ENCODE data around the gene CNIH3. TPM values are rescaled to one million over a fixed set of nuclear protein-coding genes. Genes with fewer than 3 reads are reported as not detected.

CNIH3 gene
- total and polyA plus RNA-seq, 2 donors (not counting 1 experiment from before 2014, with no cell fraction given), result 0.72 to 1.8 TPM

DNA sequence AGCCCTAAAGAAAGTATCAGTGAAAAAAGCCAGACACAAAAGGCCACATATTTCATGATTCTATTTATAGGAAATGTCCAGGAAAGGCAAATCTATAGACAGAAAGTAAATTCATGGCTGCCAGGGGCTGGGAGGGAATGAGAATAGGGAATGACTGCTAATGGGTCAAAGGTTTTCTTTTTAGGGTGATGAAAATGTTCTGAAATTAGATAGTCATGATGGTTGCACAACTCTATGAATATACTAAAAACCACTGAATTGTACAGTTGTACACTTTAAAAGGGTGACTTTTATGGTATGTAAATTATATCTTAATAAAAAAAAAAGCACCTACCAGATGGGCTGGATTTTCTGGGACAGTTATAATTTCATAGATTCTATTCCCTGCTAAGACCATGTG lies 114.8 kb downstream of the CNIH3 start:
- POLR2A ChIA-PET, result no interaction called here
- Mint-ChIP-seq H3K27me3 (no peaks in the 10 kb centered on the region), H3K27ac (no peak overlapping the region), H3K9me3 (ENCODE audit: insufficient read depth) (no peaks in the 10 kb centered on the region), H3K4me3 (no peak overlapping the region), H3K4me1 (peaks cover 7% of the 10 kb centered on the region)
- Histone ChIP-seq H3K9ac (ENCODE audit: low read length) (no peak overlapping the region), H3K4me3 (ENCODE audit: control extremely low read depth in 1 of 5, extremely low read depth in 1 of 5, insufficient read depth in 1 of 5, low read depth in 2 of 5, low read length in 4 of 5) (no peak overlapping the region), H2AFZ (ENCODE audit: insufficient read depth, low read depth, low read length, poor library complexity, severe bottlenecking) (no peak overlapping the region), H3K9me3 (ENCODE audit: control extremely low read depth in 1 of 3, control insufficient read depth in 2 of 3, insufficient read depth in 1 of 3, low read length in 2 of 3) (no peaks in the 10 kb centered on the region), H3K79me2 (ENCODE audit: control insufficient read depth, insufficient read depth, low read length) (no peaks in the 10 kb centered on the region), H3K27me3 (replicated peaks in 1 of 4; ENCODE audit: control extremely low read depth in 1 of 4, control insufficient read depth in 3 of 4, insufficient read depth in 4 of 4, low read length in 3 of 4) (no peaks in the 10 kb centered on the region), H3K4me1 (ENCODE audit: control insufficient read depth in 2 of 2, insufficient read depth in 2 of 2, low read length in 2 of 2) (no peaks in the 10 kb centered on the region), H3K36me3 (replicated peaks in 1 of 2; ENCODE audit: control extremely low read depth in 1 of 2, control insufficient read depth in 1 of 2, extremely low read depth in 1 of 2, insufficient read depth in 2 of 2, low read length in 1 of 2) (no peaks in the 10 kb centered on the region), H3K4me2 (replicated peaks; ENCODE audit: low read depth, low read length, poor library complexity, severe bottlenecking) (no peak overlapping the region), H4K20me1 (ENCODE audit: control insufficient read depth, insufficient read depth, low read length, poor library complexity, severe bottlenecking) (no peaks in the 10 kb centered on the region), H3K27ac (ENCODE audit: low read length in 2 of 2) (no peak overlapping the region)
- ATAC-seq (ENCODE audit: low read depth) (no peak), DNase-seq (no peak)
- TF ChIP-seq, protein P1, sequence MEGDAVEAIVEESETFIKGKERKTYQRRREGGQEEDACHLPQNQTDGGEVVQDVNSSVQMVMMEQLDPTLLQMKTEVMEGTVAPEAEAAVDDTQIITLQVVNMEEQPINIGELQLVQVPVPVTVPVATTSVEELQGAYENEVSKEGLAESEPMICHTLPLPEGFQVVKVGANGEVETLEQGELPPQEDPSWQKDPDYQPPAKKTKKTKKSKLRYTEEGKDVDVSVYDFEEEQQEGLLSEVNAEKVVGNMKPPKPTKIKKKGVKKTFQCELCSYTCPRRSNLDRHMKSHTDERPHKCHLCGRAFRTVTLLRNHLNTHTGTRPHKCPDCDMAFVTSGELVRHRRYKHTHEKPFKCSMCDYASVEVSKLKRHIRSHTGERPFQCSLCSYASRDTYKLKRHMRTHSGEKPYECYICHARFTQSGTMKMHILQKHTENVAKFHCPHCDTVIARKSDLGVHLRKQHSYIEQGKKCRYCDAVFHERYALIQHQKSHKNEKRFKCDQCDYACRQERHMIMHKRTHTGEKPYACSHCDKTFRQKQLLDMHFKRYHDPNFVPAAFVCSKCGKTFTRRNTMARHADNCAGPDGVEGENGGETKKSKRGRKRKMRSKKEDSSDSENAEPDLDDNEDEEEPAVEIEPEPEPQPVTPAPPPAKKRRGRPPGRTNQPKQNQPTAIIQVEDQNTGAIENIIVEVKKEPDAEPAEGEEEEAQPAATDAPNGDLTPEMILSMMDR (IDR thresholded peaks at IDR 0.05), result no peak
- no peak for TF ChIP-seq EZH2 (IDR thresholded peaks at IDR 0.05; ENCODE audit: borderline replicate concordance, insufficient read depth, low read depth, low read length, poor library complexity, severe bottlenecking)
- CTCF ChIA-PET, result no interaction called here
- intact Hi-C loops (cut with micrococcal nuclease), result no loop called here

DNA sequence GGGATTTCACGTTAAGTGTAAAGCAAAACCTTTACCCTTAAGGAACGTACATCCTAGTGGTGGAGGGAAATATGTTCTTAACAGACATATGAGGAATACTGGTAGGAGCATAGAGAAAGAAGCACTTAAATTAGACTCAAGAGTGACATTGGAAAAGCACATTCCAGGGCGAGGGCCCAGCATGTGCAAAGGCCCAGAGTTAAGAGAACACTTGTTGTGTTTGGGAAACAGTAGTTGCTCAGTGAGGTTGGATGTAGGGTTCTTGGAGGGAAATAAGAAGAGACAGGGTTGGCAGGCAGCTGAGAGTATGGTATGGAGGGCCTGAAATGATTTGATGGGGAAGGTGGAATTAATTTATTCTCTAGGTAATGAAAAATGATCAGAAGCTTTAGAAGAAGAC lies 115.5 kb downstream of the CNIH3 start:
- H3K9ac ChIP-seq (ENCODE audit: low read length), result no peak overlapping the region

More for the DNA sequence above, 115.5 kb downstream of the CNIH3 start:
- Histone ChIP-seq H3K79me2 (ENCODE audit: control insufficient read depth, insufficient read depth, low read length) (no peaks in the 10 kb centered on the region), H3K27me3 (replicated peaks in 1 of 4; ENCODE audit: control extremely low read depth in 1 of 4, control insufficient read depth in 3 of 4, insufficient read depth in 4 of 4, low read length in 3 of 4) (no peaks in the 10 kb centered on the region), H3K4me3 (ENCODE audit: control extremely low read depth in 1 of 5, extremely low read depth in 1 of 5, insufficient read depth in 1 of 5, low read depth in 2 of 5, low read length in 4 of 5) (no peak overlapping the region), H3K27ac (ENCODE audit: low read length in 2 of 2) (no peak overlapping the region), H3K9me3 (ENCODE audit: control extremely low read depth in 1 of 3, control insufficient read depth in 2 of 3, insufficient read depth in 1 of 3, low read length in 2 of 3) (no peaks in the 10 kb centered on the region), H3K4me2 (replicated peaks; ENCODE audit: low read depth, low read length, poor library complexity, severe bottlenecking) (no peak overlapping the region), H3K36me3 (replicated peaks in 1 of 2; ENCODE audit: control extremely low read depth in 1 of 2, control insufficient read depth in 1 of 2, extremely low read depth in 1 of 2, insufficient read depth in 2 of 2, low read length in 1 of 2) (no peaks in the 10 kb centered on the region), H3K4me1 (ENCODE audit: control insufficient read depth in 2 of 2, insufficient read depth in 2 of 2, low read length in 2 of 2) (no peaks in the 10 kb centered on the region), H4K20me1 (ENCODE audit: control insufficient read depth, insufficient read depth, low read length, poor library complexity, severe bottlenecking) (no peaks in the 10 kb centered on the region), H2AFZ (ENCODE audit: insufficient read depth, low read depth, low read length, poor library complexity, severe bottlenecking) (no peak overlapping the region)
- Mint-ChIP-seq H3K4me3 (no peak overlapping the region), H3K27ac (no peak overlapping the region), H3K4me1 (peaks cover 7% of the 10 kb centered on the region), H3K27me3 (no peaks in the 10 kb centered on the region), H3K9me3 (ENCODE audit: insufficient read depth) (no peaks in the 10 kb centered on the region)
- ChIA-PET POLR2A (no interaction called here), CTCF (no interaction called here)
- DNase-seq (no peak), ATAC-seq (ENCODE audit: low read depth) (no peak)
- WGBS (ENCODE audit: insufficient coverage), result 96% methylated on average over 2 of the region's 3 CpGs
- intact Hi-C loops (cut with micrococcal nuclease), result no loop called here
- no peak for TF ChIP-seq EZH2 (IDR thresholded peaks at IDR 0.05; ENCODE audit: borderline replicate concordance, insufficient read depth, low read depth, low read length, poor library complexity, severe bottlenecking)
- TF ChIP-seq, protein P1 (IDR thresholded peaks at IDR 0.05), result no peak

All from B cell (primary cell).